Duodenal mucosa (tissue), 2 donors: ENCODE data around the gene ARHGAP28.

ENCODE experiments used
- H3K27ac ChIP-seq: one replicate; pipeline ENCODE4 v1.7.0; 2013; ENCODE audit warnings: low read depth, low read length
- H3K27me3 ChIP-seq, 2 donors: one replicate each; pipeline ENCODE4 v1.7.0; 2013; ENCODE audit warnings: low read length in 2 of 2, control low read depth in 1 of 2; ENCODE audit not compliant: insufficient read depth in 2 of 2, control insufficient read depth in 1 of 2
- H3K36me3 ChIP-seq, 2 donors: one replicate each; pipeline ENCODE4 v1.7.0; 2013; ENCODE audit warnings: low read length in 2 of 2, control low read depth in 1 of 2; ENCODE audit not compliant: insufficient read depth in 2 of 2, control insufficient read depth in 1 of 2
- H3K4me1 ChIP-seq, 2 donors: one replicate each; pipeline ENCODE4 v1.7.0; 2013; ENCODE audit warnings: low read length in 2 of 2, control low read depth in 1 of 2; ENCODE audit not compliant: insufficient read depth in 2 of 2, control insufficient read depth in 1 of 2
- H3K4me3 ChIP-seq, 2 donors: one replicate each; pipeline ENCODE4 v1.7.0; 2013; ENCODE audit warnings: low read length in 2 of 2, low read depth in 1 of 2
- H3K9ac ChIP-seq, 2 donors: one replicate each; pipeline ENCODE4 v1.7.0; 2013; ENCODE audit warnings: low read length in 2 of 2, low read depth in 1 of 2
- H3K9me3 ChIP-seq, 2 donors: one replicate each; pipeline ENCODE4 v1.7.0; 2013; ENCODE audit warnings: low read length in 2 of 2, control low read depth in 1 of 2; ENCODE audit not compliant: control insufficient read depth in 1 of 2

The ARHGAP28 gene

GRCh38 chr18:6719098-6719846 is 10.2 kb upstream of the ARHGAP28 start:
- H3K27ac ChIP-seq = no peak overlapping the region
- H3K4me1 ChIP-seq = no peaks in the 10 kb centered on the region
- no peaks in the 10 kb centered on the region for H3K36me3 ChIP-seq
- no peaks in the 10 kb centered on the region for H3K27me3 ChIP-seq
- H3K4me3 ChIP-seq = no peak overlapping the region
- no peaks in the 10 kb centered on the region for H3K9me3 ChIP-seq
- no peak overlapping the region for H3K9ac ChIP-seq

- H3K4me1 ChIP-seq = no peaks in the 10 kb centered on the region
- no peak overlapping the region for H3K27ac ChIP-seq
- no peaks in the 10 kb centered on the region for H3K36me3 ChIP-seq
- no peak overlapping the region for H3K9ac ChIP-seq
- no peaks in the 10 kb centered on the region for H3K9me3 ChIP-seq
- H3K4me3 ChIP-seq = no peak overlapping the region
- no peaks in the 10 kb centered on the region for H3K27me3 ChIP-seq
Observed at GRCh38 chr18:6719910-6720683, 9.4 kb upstream of the ARHGAP28 start.

- H3K27me3 ChIP-seq = no peaks in the 10 kb centered on the region
- H3K4me3 ChIP-seq = no peak overlapping the region
- no peaks in the 10 kb centered on the region for H3K9me3 ChIP-seq
- no peak overlapping the region for H3K27ac ChIP-seq
- no peak overlapping the region for H3K9ac ChIP-seq
- no peaks in the 10 kb centered on the region for H3K4me1 ChIP-seq
- H3K36me3 ChIP-seq = no peaks in the 10 kb centered on the region
Observed at GRCh38 chr18:6721755-6722154, 7.8 kb upstream of the ARHGAP28 start.

- no peak overlapping the region for H3K9ac ChIP-seq
- H3K27ac ChIP-seq = no peak overlapping the region
- no peaks in the 10 kb centered on the region for H3K27me3 ChIP-seq
- no peaks in the 10 kb centered on the region for H3K36me3 ChIP-seq
- no peaks in the 10 kb centered on the region for H3K4me1 ChIP-seq
- H3K4me3 ChIP-seq = no peak overlapping the region
- H3K9me3 ChIP-seq = no peaks in the 10 kb centered on the region
Observed at GRCh38 chr18:6722690-6723089, 6.8 kb upstream of the ARHGAP28 start.

DNA sequence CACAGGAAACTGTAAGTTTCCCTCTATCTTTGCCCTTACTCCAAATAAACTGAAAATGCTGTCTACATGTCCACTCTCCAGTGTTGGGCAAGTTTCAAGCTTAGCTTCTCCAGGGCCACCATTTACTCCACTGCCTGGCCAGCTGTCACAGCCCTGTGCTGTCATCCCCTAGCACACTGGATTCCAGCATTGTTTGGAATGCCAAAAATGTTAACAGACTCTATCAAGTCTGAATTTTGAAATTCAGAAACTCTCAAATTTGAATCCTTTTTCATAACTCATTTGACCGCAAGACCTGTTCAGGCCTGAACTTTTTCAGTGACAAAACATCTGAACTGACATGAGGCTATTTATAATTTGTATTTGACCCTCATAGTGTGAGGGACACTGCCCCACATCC is 5.2 kb upstream of the ARHGAP28 start:
- Histone ChIP-seq H3K9ac (no peak overlapping the region), H3K36me3 (no peaks in the 10 kb centered on the region), H3K27ac (no peak overlapping the region), H3K9me3 (no peaks in the 10 kb centered on the region), H3K4me3 (no peak overlapping the region), H3K4me1 (peaks cover 0 to 4% of the 10 kb centered on the region in 2 donors), H3K27me3 (no peaks in the 10 kb centered on the region)

DNA sequence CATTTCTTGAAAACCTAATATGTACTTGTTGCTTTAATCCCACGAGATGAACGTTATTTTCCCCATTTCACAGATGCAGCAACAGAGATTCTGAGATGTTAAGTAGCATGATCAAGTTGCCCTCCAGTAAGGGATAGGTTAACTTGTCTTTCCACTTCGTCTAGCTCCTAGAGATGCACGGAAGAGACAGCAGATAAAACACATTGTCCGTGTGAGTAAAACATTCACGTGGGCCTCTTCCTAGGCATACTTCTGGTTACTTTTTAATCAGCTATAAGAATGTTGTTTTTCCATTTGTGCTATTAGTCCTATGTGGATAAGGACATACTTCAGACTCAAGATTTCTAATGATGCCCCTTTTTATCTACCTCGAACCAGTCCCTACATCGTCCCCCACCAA is 1.2 kb upstream of the ARHGAP28 start:
- Histone ChIP-seq H3K4me1 (peaks cover 14 to 30% of the 10 kb centered on the region in 2 donors), H3K27me3 (no peaks in the 10 kb centered on the region), H3K9ac (no peak overlapping the region), H3K27ac (no peak overlapping the region), H3K36me3 (no peaks in the 10 kb centered on the region), H3K4me3 (no peak overlapping the region), H3K9me3 (no peaks in the 10 kb centered on the region)

DNA sequence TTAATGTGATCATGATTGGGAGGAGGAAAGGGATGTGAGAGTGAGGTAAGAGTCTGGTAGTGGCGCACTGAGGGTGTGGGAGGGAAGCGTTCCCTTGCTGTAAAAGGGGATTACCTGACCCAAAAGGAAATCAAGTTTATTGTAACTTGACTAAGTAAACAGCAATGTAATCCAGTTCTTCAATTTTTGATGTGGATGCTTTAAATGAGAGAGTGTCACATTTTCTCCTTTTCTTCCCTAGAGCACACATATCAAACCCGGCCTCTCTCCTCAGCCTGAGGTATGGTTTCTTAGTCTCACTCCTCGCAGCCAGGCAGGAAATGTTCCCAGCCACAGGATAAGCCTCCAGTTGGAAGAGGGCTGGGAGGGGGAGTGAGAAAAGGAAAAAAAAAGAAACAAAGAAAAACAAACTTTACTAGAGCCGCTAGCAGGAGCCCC is 688 bp upstream of the ARHGAP28 start:
- Histone ChIP-seq H3K27me3 (no peaks in the 10 kb centered on the region), H3K36me3 (no peaks in the 10 kb centered on the region), H3K4me1 (peaks cover 14 to 30% of the 10 kb centered on the region in 2 donors), H3K27ac (peak overlapping the region; percentile 15), H3K4me3 (peak overlapping the region; percentile 63 to 88), H3K9ac (no peak overlapping the region), H3K9me3 (no peaks in the 10 kb centered on the region)

- Histone ChIP-seq H3K27me3 (no peaks in the 10 kb centered on the region), H3K9me3 (no peaks in the 10 kb centered on the region), H3K9ac (no peak overlapping the region), H3K4me3 (peak overlapping the region; percentile 63 to 88), H3K36me3 (no peaks in the 10 kb centered on the region), H3K27ac (no peak overlapping the region), H3K4me1 (peaks cover 14 to 30% of the 10 kb centered on the region in 2 donors)
Observed at GRCh38 chr18:6730416-6731221, 1.1 kb downstream of the ARHGAP28 start.

DNA sequence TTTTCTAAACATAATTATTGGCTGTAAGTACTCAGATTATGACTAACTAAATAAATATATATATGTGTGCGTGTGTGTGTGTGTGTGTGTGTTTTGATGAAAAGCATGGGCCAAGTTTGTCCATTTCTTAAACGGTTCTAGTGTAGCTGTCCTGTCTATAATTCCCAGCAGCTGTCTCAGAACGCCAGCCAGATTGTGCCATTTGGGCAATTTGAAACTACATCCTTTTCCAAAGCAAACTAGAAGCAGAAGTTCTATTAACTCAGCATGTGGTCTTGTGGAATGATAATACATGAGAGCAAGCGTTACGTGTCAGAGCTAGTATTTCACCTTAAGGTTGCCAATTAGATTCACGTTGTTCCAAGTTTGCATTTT is 1.7 kb downstream of the ARHGAP28 start:
- peaks cover 14 to 30% of the 10 kb centered on the region in 2 donors for H3K4me1 ChIP-seq
- no peak overlapping the region for H3K9ac ChIP-seq
- no peaks in the 10 kb centered on the region for H3K9me3 ChIP-seq
- H3K27me3 ChIP-seq = no peaks in the 10 kb centered on the region
- H3K4me3 ChIP-seq = peak overlapping the region; percentile 30 to 63
- H3K36me3 ChIP-seq = no peaks in the 10 kb centered on the region
- H3K27ac ChIP-seq = no peak overlapping the region

- no peaks in the 10 kb centered on the region for H3K9me3 ChIP-seq
- H3K27ac ChIP-seq = no peak overlapping the region
- peaks cover 14 to 30% of the 10 kb centered on the region in 2 donors for H3K4me1 ChIP-seq
- no peak overlapping the region for H3K4me3 ChIP-seq
- H3K9ac ChIP-seq = no peak overlapping the region
- H3K36me3 ChIP-seq = no peaks in the 10 kb centered on the region
- H3K27me3 ChIP-seq = no peaks in the 10 kb centered on the region
Observed at GRCh38 chr18:6732952-6733351, 3.4 kb downstream of the ARHGAP28 start.
